ENCODE data around the gene STRA6. TPM values are rescaled to one million over a fixed set of nuclear protein-coding genes. Genes with fewer than 3 reads are reported as not detected.

The STRA6 gene
- polyA plus RNA-seq, 1 of the 3 experiments (the other 2 are of a cell fraction): 27.9 TPM

DNA sequence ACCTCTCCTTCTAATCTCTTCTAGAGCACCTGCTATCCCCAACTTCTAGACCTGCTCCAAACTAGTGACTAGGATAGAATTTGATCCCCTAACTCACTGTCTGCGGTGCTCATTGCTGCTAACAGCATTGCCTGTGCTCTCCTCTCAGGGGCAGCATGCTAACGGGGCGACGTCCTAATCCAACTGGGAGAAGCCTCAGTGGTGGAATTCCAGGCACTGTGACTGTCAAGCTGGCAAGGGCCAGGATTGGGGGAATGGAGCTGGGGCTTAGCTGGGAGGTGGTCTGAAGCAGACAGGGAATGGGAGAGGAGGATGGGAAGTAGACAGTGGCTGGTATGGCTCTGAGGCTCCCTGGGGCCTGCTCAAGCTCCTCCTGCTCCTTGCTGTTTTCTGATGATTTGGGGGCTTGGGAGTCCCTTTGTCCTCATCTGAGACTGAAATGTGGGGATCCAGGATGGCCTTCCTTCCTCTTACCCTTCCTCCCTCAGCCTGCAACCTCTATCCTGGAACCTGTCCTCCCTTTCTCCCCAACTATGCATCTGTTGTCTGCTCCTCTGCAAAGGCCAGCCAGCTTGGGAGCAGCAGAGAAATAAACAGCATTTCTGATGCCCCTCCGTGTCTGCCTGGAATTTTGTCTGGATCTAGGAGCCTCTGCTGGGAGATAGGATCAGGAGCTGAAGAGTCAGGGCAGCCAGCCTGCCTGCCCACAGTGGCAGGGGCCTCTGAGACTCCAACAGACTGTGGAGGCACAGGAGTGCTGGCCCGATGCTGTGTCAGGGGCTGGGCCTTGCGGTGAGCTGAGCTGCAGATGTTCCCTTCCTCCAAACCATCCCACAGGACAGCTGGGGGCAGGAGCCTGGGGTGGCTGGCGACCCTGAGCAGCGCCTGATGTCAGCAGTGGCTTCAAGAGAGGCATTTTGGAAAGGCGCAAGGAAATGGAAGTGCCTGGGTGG lies 26.0 kb downstream of the STRA6 start:
- DNase-seq: peak; percentile 81
- Histone ChIP-seq H4K20me1 (ENCODE audit: insufficient read depth) (no peaks in the 10 kb centered on the region), H3K9ac (peak overlapping the region; percentile 13; the same call in 1 of the 2 replicates), H3K9me3 (no peaks in the 10 kb centered on the region), H3K36me3 (replicated peaks in 1 of 2; ENCODE audit: control insufficient read depth in 1 of 2, insufficient read depth in 2 of 2, low read length in 1 of 2) (peaks cover 0 to 8% of the 10 kb centered on the region in 2 experiments), H2AFZ (ENCODE audit: low read depth) (no peak overlapping the region), H3F3A (replicated peaks; ENCODE audit: insufficient read depth) (peaks cover 20% of the 10 kb centered on the region), H3K4me1 (ENCODE audit: control insufficient read depth in 1 of 2, insufficient read depth in 2 of 2, low read depth in 1 of 2, low read length in 1 of 2) (peaks cover 55 to 85% of the 10 kb centered on the region in 2 experiments; a peak in 3 of 4 replicates), H3K4me3 (ENCODE audit: low read depth in 2 of 2, low read length in 1 of 2) (no peak overlapping the region), H3K9me2 (no peaks in the 10 kb centered on the region), H3K27me3 (ENCODE audit: insufficient read depth) (no peaks in the 10 kb centered on the region), H3K4me2 (peak overlapping the region; percentile 54), H3K27ac (ENCODE audit: low read depth in 2 of 2, low read length in 1 of 2) (peak overlapping the region; percentile 83 to 86), H3K79me2 (ENCODE audit: insufficient read depth) (no peaks in the 10 kb centered on the region)
- WGBS (ENCODE audit: low lambda C conversion rate): 71% methylated on average over 10 of the region's 10 CpGs
- CTCF ChIA-PET: interaction anchor here (0.5 to 1.7 kb wide), 11 partner anchors 10 to 242 kb away, joined by 3 to 9 read pairs (median 3); partner anchors contain the start of gene STRA6
- POLR2A ChIA-PET: interaction anchor here (0.7 to 2.4 kb wide), 10 partner anchors 12 to 131 kb away, joined by 3 to 10 read pairs (median 4); partner anchors contain the start of gene STRA6
- TF ChIP-seq EZH2phosphoT487 (IDR thresholded peaks at IDR 0.05; ENCODE audit: borderline replicate concordance, low read depth): no peak
- TF ChIP-seq RFX5 (IDR thresholded peaks at IDR 0.05; ENCODE audit: low read length): no peak
- TF ChIP-seq, protein P1, sequence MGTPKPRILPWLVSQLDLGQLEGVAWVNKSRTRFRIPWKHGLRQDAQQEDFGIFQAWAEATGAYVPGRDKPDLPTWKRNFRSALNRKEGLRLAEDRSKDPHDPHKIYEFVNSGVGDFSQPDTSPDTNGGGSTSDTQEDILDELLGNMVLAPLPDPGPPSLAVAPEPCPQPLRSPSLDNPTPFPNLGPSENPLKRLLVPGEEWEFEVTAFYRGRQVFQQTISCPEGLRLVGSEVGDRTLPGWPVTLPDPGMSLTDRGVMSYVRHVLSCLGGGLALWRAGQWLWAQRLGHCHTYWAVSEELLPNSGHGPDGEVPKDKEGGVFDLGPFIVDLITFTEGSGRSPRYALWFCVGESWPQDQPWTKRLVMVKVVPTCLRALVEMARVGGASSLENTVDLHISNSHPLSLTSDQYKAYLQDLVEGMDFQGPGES (IDR thresholded peaks at IDR 0.05; ENCODE audit: low read depth, low read length): no peak
- TF ChIP-seq TEAD4 (IDR thresholded peaks at IDR 0.05; ENCODE audit: borderline replicate concordance, insufficient read depth): no peak
- TF ChIP-seq, protein P2, sequence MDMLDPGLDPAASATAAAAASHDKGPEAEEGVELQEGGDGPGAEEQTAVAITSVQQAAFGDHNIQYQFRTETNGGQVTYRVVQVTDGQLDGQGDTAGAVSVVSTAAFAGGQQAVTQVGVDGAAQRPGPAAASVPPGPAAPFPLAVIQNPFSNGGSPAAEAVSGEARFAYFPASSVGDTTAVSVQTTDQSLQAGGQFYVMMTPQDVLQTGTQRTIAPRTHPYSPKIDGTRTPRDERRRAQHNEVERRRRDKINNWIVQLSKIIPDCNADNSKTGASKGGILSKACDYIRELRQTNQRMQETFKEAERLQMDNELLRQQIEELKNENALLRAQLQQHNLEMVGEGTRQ (IDR thresholded peaks at IDR 0.05; ENCODE audit: borderline replicate concordance, low read depth, low read length): no peak
- peak; percentile 89 for TF ChIP-seq GATA2 (CRISPR knock-in tag; IDR thresholded peaks at IDR 0.05)
- TF ChIP-seq FOSL2 (IDR thresholded peaks at IDR 0.05; ENCODE audit: borderline replicate concordance, low read depth): no peak
- TF ChIP-seq ZBTB33 (IDR thresholded peaks at IDR 0.05; ENCODE audit: borderline replicate concordance, low read depth): no peak
- TF ChIP-seq EP300 (IDR thresholded peaks at IDR 0.05; ENCODE audit: borderline replicate concordance in 1 of 2, low read depth in 1 of 2, low read length in 1 of 2): no peak
- TF ChIP-seq TCF12 (IDR thresholded peaks at IDR 0.05): no peak; the same call in 1 of the 2 replicates
- TF ChIP-seq, protein P3, sequence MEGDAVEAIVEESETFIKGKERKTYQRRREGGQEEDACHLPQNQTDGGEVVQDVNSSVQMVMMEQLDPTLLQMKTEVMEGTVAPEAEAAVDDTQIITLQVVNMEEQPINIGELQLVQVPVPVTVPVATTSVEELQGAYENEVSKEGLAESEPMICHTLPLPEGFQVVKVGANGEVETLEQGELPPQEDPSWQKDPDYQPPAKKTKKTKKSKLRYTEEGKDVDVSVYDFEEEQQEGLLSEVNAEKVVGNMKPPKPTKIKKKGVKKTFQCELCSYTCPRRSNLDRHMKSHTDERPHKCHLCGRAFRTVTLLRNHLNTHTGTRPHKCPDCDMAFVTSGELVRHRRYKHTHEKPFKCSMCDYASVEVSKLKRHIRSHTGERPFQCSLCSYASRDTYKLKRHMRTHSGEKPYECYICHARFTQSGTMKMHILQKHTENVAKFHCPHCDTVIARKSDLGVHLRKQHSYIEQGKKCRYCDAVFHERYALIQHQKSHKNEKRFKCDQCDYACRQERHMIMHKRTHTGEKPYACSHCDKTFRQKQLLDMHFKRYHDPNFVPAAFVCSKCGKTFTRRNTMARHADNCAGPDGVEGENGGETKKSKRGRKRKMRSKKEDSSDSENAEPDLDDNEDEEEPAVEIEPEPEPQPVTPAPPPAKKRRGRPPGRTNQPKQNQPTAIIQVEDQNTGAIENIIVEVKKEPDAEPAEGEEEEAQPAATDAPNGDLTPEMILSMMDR (IDR thresholded peaks at IDR 0.05): no peak
- TF ChIP-seq MEF2A (IDR thresholded peaks at IDR 0.05; ENCODE audit: borderline replicate concordance, low read depth): no peak
- TF ChIP-seq MXI1 (IDR thresholded peaks at IDR 0.05; ENCODE audit: low read depth, low read length): no peak
- TF ChIP-seq REST (IDR thresholded peaks at IDR 0.05; ENCODE audit: low read depth, low read length): no peak
- peak; percentile 24; the same call in 1 of the 2 replicates for TF ChIP-seq RAD21 (IDR thresholded peaks at IDR 0.05; ENCODE audit: low read length)
- no peak for TF ChIP-seq YY1 (IDR thresholded peaks at IDR 0.05; ENCODE audit: low read depth)
- no peak for TF ChIP-seq USF1 (IDR thresholded peaks at IDR 0.05; ENCODE audit: borderline replicate concordance, low read depth)
- no peak for TF ChIP-seq JUND (IDR thresholded peaks at IDR 0.05)
- 0 out of 2 replicates have a peak, but pooled peaks have one; percentile 45 for TF ChIP-seq RCOR1 (IDR thresholded peaks at IDR 0.05; ENCODE audit: low read length)
- TF ChIP-seq FOXM1 (IDR thresholded peaks at IDR 0.05; ENCODE audit: low read depth): no peak
